ENCODE results near the gene CPT2.

GRCh38 chr1:53183095-53183990 lies 13.3 kb upstream of the CPT2 start:
- TF ChIP-seq CTCF (IDR thresholded peaks at IDR 0.05 in 8 of 11, conservative IDR thresholded peaks at IDR 0.05 in 3 of 11) (no peak), POLR2A (IDR thresholded peaks at IDR 0.05) (no peak), POLR2AphosphoS5 (IDR thresholded peaks at IDR 0.05) (no peak)

All from spleen (tissue), 7 donors.